ENCODE results near the gene LSM14A.
"Not testable (repeated sequence)": the region's sequence is repeated elsewhere in the genome, so short reads cannot be mapped to it uniquely, and the experiment has no call there.

LSM14A gene

DNA sequence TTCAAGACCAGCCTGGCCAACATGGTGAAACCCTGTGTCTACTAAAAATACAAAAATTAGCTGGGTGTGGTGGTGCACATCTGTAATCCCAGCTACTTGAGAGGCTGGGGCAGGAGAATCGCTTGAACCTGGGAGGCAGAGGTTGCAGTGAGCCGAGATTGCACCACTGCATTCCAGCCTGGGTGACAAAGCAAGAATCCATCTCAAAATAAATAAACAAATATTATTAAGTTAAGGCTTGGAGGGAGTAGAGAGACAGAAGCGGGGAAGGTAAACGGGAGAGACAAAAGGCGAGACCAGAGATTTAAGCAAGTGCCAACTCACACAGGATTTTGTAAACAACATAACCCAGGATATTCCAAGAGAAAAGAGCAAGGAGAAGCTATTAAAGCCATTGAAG is 12.8 kb upstream of the LSM14A start:
- DNase-seq = not testable (repeated sequence)

DNA sequence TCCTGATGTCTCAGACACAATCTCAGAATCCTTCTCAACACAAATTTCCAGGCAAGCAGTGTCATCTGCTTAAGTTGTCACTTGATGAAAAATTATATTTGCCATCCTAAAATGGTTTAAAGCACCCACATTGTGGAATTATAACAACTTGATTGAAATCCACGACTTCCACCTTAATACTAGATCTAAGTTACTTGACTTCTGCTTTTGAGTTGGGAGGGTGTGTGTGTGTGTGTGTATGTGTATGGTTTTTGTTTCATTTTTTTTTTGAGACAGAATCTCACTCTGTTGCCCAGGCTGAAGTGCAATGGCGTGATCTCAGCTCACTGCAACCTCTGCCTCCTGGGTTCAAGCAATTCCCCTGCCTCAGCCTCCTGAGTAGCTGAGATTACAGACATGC is 10.4 kb upstream of the LSM14A start:
- not testable (repeated sequence) for DNase-seq

GRCh38 chr19:34165295-34165738 is 7.0 kb upstream of the LSM14A start:
- no peak for DNase-seq

GRCh38 chr19:34169475-34170199 is 2.7 kb upstream of the LSM14A start:
- DNase-seq = not testable (repeated sequence)

- DNase-seq = peak; percentile 74
Observed at GRCh38 chr19:34171539-34171876, 796 bp upstream of the LSM14A start.

GRCh38 chr19:34172661-34173192 is 423 bp downstream of the LSM14A start:
- no peak for DNase-seq

DNA sequence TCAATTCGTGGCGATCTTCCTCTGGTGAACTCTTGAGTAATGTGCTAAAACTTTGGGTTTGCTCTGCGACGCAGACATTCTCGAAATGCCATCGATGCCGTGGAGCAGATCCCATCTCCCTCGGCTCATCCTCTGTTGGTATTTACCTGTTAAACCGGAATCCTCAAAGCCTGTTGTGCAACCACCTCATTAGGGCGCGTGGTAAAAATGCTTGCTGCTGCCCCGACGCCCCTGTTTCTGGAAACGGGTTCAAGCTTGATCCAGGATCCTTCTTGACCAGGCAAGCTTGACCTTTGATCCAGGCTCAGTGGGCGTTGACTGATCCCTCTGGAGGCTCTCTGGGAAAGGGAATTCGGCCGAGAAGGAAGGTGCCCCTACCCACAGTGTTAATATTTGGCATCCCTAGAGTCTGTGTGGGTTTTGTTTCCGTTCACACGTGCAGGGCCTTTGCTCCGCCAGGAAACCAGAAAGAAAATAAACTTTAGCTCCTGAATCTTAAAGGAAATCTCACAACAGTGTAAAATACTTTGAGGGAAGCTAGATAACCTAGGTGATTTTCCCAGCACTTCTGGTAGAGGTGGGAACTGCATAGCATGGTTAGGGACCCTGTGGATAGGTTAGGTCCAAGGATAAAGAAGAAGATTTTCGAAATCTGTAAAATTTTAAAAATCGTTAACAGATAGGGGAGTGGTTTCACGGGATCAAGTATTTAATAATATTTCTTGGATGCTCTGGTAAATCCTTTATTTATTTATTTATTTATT is 1.1 kb downstream of the LSM14A start:
- peak; percentile 33 for DNase-seq

- DNase-seq = not testable (repeated sequence)
Observed at GRCh38 chr19:34175173-34175572, 2.9 kb downstream of the LSM14A start.

DNA sequence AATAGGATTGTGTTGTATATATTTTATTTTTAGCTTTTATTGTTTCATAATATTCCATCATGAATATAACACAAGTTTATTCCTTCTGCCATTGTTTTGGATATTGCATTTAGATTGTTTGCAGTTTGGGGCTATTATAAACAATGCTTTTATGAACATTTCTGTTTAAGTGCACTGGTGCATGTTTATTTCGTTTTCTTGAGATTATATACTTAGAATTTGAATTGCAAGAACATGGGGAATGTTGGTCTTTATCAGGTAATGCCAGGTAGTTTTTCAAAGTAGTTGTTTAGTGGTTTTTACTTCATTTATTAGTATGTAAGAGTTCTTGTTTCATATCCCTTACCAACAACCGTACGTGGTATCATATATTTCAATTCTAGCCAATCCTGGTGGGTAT is 4.3 kb downstream of the LSM14A start:
- DNase-seq = no peak

DNA sequence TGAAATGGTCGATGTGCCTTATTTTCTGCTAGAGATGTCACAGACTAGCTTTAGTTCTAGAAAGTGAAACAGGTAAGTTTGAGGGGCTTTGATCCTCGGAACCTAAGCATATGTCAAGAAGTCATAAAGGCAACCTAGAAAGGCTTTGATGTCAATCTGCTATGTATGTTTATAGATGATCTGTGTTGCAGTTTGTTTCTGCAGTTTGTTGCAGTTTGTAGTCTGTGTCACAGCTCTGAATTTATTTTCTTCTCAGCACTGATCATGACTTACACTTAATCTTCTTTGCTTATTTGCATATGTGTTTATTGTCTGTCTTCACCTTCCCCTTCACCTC is 5.9 kb downstream of the LSM14A start:
- no peak for DNase-seq

- DNase-seq = no peak
Observed at GRCh38 chr19:34179066-34179465, 6.8 kb downstream of the LSM14A start.

GRCh38 chr19:34180273-34180672 is 8.0 kb downstream of the LSM14A start:
- DNase-seq = no peak

DNA sequence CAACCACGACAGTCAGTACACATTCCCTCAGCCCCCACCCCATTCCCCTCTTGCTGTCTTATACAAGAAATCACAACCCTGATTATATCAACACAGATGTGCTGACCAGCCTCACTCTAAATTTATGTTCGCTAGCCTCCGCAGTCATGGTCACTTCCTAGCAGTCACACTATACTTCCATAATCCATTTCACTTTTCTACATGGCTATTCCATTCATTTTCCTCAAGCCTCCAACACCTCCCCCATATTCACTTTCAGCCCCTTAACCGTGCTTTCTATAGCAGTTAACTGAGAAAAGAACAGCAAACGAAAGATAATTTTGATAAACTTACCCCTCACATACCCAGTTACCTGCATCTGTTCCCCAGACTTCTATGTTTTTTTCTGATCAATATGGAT is 8.4 kb downstream of the LSM14A start:
- no peak for DNase-seq

DNA sequence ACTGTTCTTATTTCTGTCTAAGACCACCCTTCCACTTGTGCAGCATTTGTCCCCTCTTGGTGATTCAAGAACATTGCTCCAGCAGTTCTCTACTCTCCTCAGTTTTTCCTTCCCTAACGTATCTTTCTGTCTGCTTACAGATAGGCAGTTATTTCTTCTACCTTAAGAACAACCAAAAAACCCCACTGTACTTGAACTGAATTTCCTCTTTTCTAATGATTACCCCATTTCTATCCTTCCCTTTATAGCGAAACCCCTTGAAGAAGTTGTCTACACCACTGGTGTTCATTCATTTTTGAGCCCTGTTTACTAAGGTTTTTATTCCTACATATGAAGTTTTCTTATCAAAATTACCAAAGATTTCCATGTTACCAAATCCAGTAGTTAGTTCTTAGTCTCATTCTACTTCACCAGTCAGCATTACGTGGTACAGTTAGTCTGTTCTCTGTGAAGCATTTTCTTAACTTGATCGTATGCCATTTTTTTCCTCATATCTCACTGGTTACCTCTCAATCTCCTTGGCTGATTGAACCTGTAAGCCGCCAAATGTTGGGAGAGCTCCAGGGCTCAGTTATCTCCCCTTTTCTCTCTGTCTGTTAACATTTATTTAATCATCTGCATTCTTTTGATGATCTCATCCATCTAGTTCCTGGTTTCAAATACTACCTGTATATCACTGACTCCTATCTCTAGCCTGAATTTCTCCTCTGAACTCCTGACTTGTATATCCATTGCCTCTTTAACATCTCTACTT is 9.0 kb downstream of the LSM14A start:
- DNase-seq = no peak

- no peak for DNase-seq
Observed at GRCh38 chr19:34182125-34182524, 9.8 kb downstream of the LSM14A start.

- DNase-seq = no peak
Observed at GRCh38 chr19:34184880-34185491, 12.7 kb downstream of the LSM14A start.

- no peak for DNase-seq
Observed at GRCh38 chr19:34186205-34186604, 13.9 kb downstream of the LSM14A start.

DNA sequence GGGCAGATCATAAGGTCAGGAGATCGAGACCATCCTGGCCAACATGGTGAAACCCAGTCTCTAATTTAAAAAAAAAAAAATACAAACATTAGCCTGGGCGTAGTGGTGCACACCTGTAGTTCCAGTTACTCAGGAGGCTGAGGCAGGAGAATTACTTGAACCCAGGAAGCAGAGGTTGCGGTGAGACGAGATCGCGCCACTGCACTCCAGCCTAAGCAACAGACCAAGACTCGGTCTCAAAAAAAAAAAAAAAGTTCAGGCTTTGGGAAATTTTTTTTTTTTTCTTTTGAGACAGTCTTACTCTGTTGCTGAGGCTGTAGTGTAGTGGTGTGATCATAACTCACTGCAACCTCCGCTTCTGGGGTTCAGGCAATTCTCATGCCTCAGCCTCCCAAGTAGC is 14.7 kb downstream of the LSM14A start:
- DNase-seq = no peak

DNA sequence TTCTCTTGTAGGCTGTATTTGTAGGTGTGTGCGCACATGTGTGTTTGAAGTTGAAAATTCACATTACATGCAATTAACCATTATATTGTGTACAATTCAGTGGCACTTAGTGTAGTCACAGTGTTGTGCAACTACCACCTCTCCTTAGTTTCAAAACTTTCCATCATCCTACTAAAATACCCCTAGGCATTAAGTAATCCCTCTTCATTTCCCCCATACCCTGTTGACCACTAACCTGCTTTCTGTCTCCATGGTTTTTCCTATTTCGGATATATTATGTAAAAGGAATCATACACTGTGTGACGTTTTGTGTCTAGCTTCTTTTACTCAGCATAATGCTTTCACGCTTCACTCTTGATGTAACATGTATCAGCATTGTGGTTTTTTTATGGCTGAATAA is 16.1 kb downstream of the LSM14A start:
- no peak for DNase-seq

DNA sequence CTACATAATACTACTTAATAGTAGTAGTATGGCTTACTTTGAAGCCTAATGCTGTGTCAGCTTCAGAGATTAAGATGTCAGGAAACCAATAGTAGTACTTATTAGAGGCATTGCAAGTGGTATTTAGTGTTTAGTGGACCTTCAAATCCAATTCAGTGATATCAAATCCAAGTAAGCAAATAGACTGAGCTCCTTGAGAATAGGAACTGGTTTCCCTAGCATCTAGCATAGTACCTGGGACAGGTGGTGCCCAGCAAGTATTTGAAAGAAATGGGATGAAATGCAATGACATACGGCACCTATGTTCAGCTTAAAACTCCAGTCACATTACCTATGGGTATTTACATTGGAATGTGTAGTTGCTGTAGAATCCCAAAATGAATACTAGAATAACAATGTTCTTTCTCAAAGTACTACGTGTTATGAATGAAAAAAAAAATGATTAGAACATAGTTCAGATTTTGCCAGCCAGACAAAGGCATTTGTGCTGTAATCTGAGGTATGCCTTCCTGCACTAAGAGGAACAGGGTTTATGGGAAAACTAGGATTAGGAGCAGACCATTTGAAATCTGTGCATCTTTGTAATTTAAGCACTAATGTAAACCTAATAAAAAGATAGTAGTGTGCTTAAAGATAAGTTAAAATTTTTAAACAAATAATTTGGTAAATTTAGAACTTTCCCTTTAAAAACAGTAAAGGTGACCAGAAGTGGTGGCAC is 17.1 kb downstream of the LSM14A start:
- no peak for DNase-seq

DNA sequence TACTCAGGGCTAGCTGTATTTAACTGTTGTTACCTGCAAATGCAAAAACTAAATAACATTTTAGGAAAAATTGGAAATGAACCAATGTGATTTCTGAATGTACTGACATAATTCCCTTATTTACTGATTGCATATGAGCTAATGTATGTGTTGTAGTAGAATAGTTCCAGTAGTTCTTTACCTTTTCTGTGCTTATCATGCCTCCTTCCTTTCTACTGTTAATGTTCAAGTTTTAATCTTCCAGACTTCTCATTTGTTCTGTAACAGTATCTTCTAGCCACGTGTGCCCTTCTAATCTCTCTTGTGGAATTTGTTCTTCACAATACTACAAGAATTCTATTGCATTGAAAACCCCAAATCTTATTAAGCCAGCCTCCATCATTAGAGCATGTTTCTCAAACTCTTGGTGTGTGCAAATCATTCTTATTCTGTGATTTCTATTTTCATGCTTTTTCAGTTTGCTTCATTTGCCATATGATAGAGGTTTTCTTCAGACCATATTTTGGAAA is 17.7 kb downstream of the LSM14A start:
- no peak for DNase-seq

GRCh38 chr19:34191355-34191962 is 19.2 kb downstream of the LSM14A start:
- DNase-seq = no peak
